GM12878 (cell line): ENCODE measurements around the gene ACADM. TPM values are rescaled to one million over a fixed set of nuclear protein-coding genes. Genes with fewer than 3 reads are reported as not detected.
"Not testable (repeated sequence)": the region's sequence is repeated elsewhere in the genome, so short reads cannot be mapped to it uniquely, and the experiment has no call there.

Source experiments
- ATAC-seq: fragments of 200-7000 bp; cut with Tn5 transposase; 3 replicates; pipeline ENCODE4 v1.9.1; 2020; ENCODE audit warnings: mild to moderate bottlenecking, moderate library complexity
- BruUV-seq: library from RNA; stranded (reverse); fragments of 400-500 nt; replicated peaks from 2 replicates; lab custom pipeline; 2021; lab: Mats Ljungman, UMichigan
- CTCF ChIA-PET: fragments of 300-600 bp; sonication (Branson Sonifier 250); formaldehyde crosslinking; extraction: SDS; loops from one replicate; lab custom pipeline; 2021; ENCODE audit warnings: inconsistent platforms; lab: Yijun Ruan, JAX
- POLR2A ChIA-PET: fragments of 350-600 bp; formaldehyde crosslinking; extraction: SDS; loops from one replicate; lab custom pipeline; 2021; ENCODE audit warnings: inconsistent platforms; lab: Charles Lee
- RAD21 ChIA-PET: fragments of 300-600 bp; sonication (Branson Sonifier 250); formaldehyde crosslinking; loops from one replicate; lab custom pipeline; 2023; ENCODE audit warnings: antibody characterized with exemption; ENCODE audit not compliant: unreplicated experiment; lab: Charles Lee
- SMC1A ChIA-PET: fragments of 300-600 bp; sonication (Branson Sonifier 250); formaldehyde crosslinking; loops from one replicate; lab custom pipeline; 2023; ENCODE audit not compliant: unreplicated experiment, uncharacterized antibody; lab: Charles Lee
- DNase-seq: peaks from one replicate; pipeline ENCODE4 v3.0.0-alpha.2; 2011; ENCODE audit warnings: low read depth, low spot score
- FAIRE-seq: peaks from 3 replicates; lab custom pipeline; 2011; peaks lifted over from hg19 to GRCh38; lab: Jason Lieb, UNC
- H2AFZ ChIP-seq: 2 replicates; pipeline ENCODE4 v1.6.0; 2011; ENCODE audit warnings: low read depth, low read length, control low read depth; ENCODE audit not compliant: control insufficient read depth
- H3K27ac ChIP-seq: 2 replicates; pipeline ENCODE4 v1.5.1; 2011; ENCODE audit warnings: control low read depth; ENCODE audit not compliant: control insufficient read depth, insufficient read depth
- H3K27me3 ChIP-seq, 2 experiments: replicated peaks in 1 of 2; 2 replicates each; pipeline versions ENCODE4 v1.6.0 to v1.6.1; 2011; ENCODE audit warnings: low read length in 1 of 2; ENCODE audit not compliant: control insufficient read depth in 2 of 2, insufficient read depth in 2 of 2
- H3K36me3 ChIP-seq, 2 experiments: 2 replicates each; pipeline ENCODE4 v1.5.1; 2011; ENCODE audit warnings: low read length in 1 of 2; ENCODE audit not compliant: control insufficient read depth in 2 of 2, insufficient read depth in 2 of 2
- H3K4me1 ChIP-seq: 2 replicates; pipeline ENCODE4 v1.6.1; 2011; ENCODE audit warnings: mild to moderate bottlenecking, low read length, moderate library complexity, mixed read lengths; ENCODE audit not compliant: control insufficient read depth, insufficient read depth
- H3K4me2 ChIP-seq: 2 replicates; pipeline ENCODE4 v1.6.0; 2011; ENCODE audit warnings: control low read depth; ENCODE audit not compliant: control insufficient read depth, insufficient read depth
- H3K4me3 ChIP-seq: fragments of 200-600 bp; sonication (generic); 2 replicates; pipeline ENCODE4 v1.5.1; 2016
- H3K79me2 ChIP-seq: 2 replicates; pipeline ENCODE4 v1.6.0; 2011; ENCODE audit warnings: low read length; ENCODE audit not compliant: control insufficient read depth, insufficient read depth
- H3K9ac ChIP-seq: 2 replicates; pipeline ENCODE4 v1.8.0; 2011; ENCODE audit warnings: low read length, control low read depth, mixed read lengths; ENCODE audit not compliant: control insufficient read depth, insufficient read depth
- H3K9me3 ChIP-seq: replicated peaks from 3 replicates; pipeline ENCODE4 v1.5.1; 2011; ENCODE audit warnings: mild to moderate bottlenecking, low read length; ENCODE audit not compliant: control insufficient read depth, insufficient read depth
- H4K20me1 ChIP-seq: 2 replicates; pipeline ENCODE4 v1.6.0; 2011; ENCODE audit not compliant: control insufficient read depth, insufficient read depth
- BCLAF1 ChIP-seq: fragments of 450-650 bp; IDR thresholded peaks from 2 replicates; pipeline ENCODE4 v1.6.1; 2017; ENCODE audit warnings: antibody characterized with exemption, mild to moderate bottlenecking, moderate library complexity
- CBX3 ChIP-seq: fragments of 200-600 bp; sonication (generic); IDR thresholded peaks from 2 replicates; pipeline ENCODE4 v1.6.1; 2016; ENCODE audit warnings: low read depth, borderline replicate concordance
- CREB1 ChIP-seq: IDR thresholded peaks from 2 replicates; pipeline ENCODE4 v1.6.1; 2012; ENCODE audit warnings: low read depth, mild to moderate bottlenecking, inconsistent platforms
- E4F1 ChIP-seq: fragments of 450-650 bp; IDR thresholded peaks from 2 replicates; pipeline ENCODE4 v1.6.1; 2018; ENCODE audit warnings: borderline replicate concordance, mild to moderate bottlenecking; ENCODE audit not compliant: partially characterized antibody
- ESRRA ChIP-seq: IDR thresholded peaks from 2 replicates; pipeline ENCODE4 v1.6.1; 2012; ENCODE audit warnings: mild to moderate bottlenecking, low read length, improper control_type of control experiment
- HDAC6 ChIP-seq: fragments of 200-600 bp; sonication (generic); IDR thresholded peaks from one replicate; pipeline ENCODE4 v1.8.0; 2017; ENCODE audit warnings: antibody characterized with exemption; ENCODE audit not compliant: unreplicated experiment
- NR2C1 ChIP-seq: fragments of 450-650 bp; IDR thresholded peaks from 2 replicates; pipeline ENCODE4 v1.6.1; 2017; ENCODE audit warnings: antibody characterized with exemption, mild to moderate bottlenecking, moderate library complexity
- RCOR1 ChIP-seq: conservative IDR thresholded peaks from 2 replicates; pipeline ENCODE4 v1.6.1; 2012; ENCODE audit warnings: low read depth, low read length, improper control_type of control experiment
- TARDBP ChIP-seq: IDR thresholded peaks from 2 replicates; pipeline ENCODE4 v1.6.1; 2016; ENCODE audit warnings: borderline replicate concordance
- TCF7 ChIP-seq: IDR thresholded peaks from 2 replicates; pipeline ENCODE4 v1.6.1; 2014; ENCODE audit warnings: antibody characterized with exemption, borderline replicate concordance
- YY1 ChIP-seq: IDR thresholded peaks from 2 replicates; pipeline ENCODE4 v1.6.1; 2011; ENCODE audit warnings: low read depth, mild to moderate bottlenecking, low read length
- ZBED1 ChIP-seq: IDR thresholded peaks from 2 replicates; pipeline ENCODE4 v1.6.1; 2016; ENCODE audit warnings: borderline replicate concordance
- WGBS: methylation state at CpG from one replicate; pipeline ENCODE4 v1.1.6; 2016; ENCODE audit warnings: low lambda C conversion rate; ENCODE audit not compliant: insufficient replicate concordance, insufficient coverage; ENCODE audit errors: missing lambda C conversion rate; 5-methylcytosine and 5-hydroxymethylcytosine counted together
- in situ Hi-C: fragments of 300-500 bp; cut with MboI; formaldehyde crosslinking; loops from 9 replicates; pipeline ENCODE4 v1.14.3; 2018; ENCODE audit warnings: mixed read lengths
- intact Hi-C: fragments of 100-400 bp; cut with micrococcal nuclease; formaldehyde crosslinking; loops from one replicate; pipeline ENCODE4 v1.14.2; 2022; ENCODE audit not compliant: unreplicated experiment
- polyA plus RNA-seq, 11 experiments: library from polyadenylated mRNA; depleted of rRNA in 4 of 11; unstranded in 6 of 11; stranded (reverse) in 5 of 11; fragments of >200 nt; fragmentation: Nextera tagmentation in 4 of 11; fragmentation: Illumina TruSeq in 1 of 11; extraction: Ambion mirVana in 4 of 11; extraction: Trizol in 1 of 11; gene quantifications; 1 replicate in 1 of 11; 2 replicates in 10 of 11; pipeline versions ENCODE4 v1.2.1 to v1.2.3, GENCODE V29; 2011 to 2016; ENCODE audit warnings: inconsistent platforms in 2 of 11, missing spikeins in 2 of 11, low read depth in 1 of 11
- total RNA-seq, 4 experiments: library from RNA; depleted of rRNA in 3 of 4; stranded (reverse); fragments of >200 nt in 3 of 4; fragmentation: Illumina TruSeq in 1 of 4; extraction: Trizol in 1 of 4; gene quantifications; 2 replicates each; pipeline versions ENCODE4 v1.2.1 to v1.2.3, GENCODE V29; 2013 to 2021

Gene ACADM
- total and polyA plus RNA-seq, 10 of the 15 experiments (the other 5 are each of a cell fraction or from before 2014, with no cell fraction given): 119 to 245 (median 204) TPM

GRCh38 chr1:75677443-75677842 lies 47.1 kb upstream of the ACADM start (continued):
- TF ChIP-seq BCLAF1: no peak
- TF ChIP-seq, all 136 proteins: peak for 0

GRCh38 chr1:75677964-75678363 lies 46.5 kb upstream of the ACADM start:
- H3K36me3 ChIP-seq, SMC1A ChIA-PET, H3K9me3 ChIP-seq, H3K27me3 ChIP-seq, H3K4me3 ChIP-seq, H2AFZ ChIP-seq, CTCF ChIA-PET, RAD21 ChIA-PET, H4K20me1 ChIP-seq, H3K4me1 ChIP-seq, H3K4me2 ChIP-seq, intact Hi-C loops, FAIRE-seq, BruUV-seq, H3K9ac ChIP-seq, H3K27ac ChIP-seq, DNase-seq, in situ Hi-C loops, ATAC-seq, H3K79me2 ChIP-seq, POLR2A ChIA-PET: not testable (repeated sequence)
- 45% methylated on average over 10 of the region's 10 CpGs for WGBS

GRCh38 chr1:75690547-75690946 lies 34.0 kb upstream of the ACADM start:
- H3K9ac ChIP-seq: no peak overlapping the region
- H3K36me3 ChIP-seq: no peaks in the 10 kb centered on the region
- no peak overlapping the region for H3K27ac ChIP-seq
- no peaks in the 10 kb centered on the region for H3K9me3 ChIP-seq
- no TSS peak for BruUV-seq
- intact Hi-C loops (no loop called here), in situ Hi-C loops (no loop called here)
- H2AFZ ChIP-seq: no peak overlapping the region
- no peaks in the 10 kb centered on the region for H3K27me3 ChIP-seq
- ChIA-PET POLR2A (no interaction called here), CTCF (no interaction called here), RAD21 (no interaction called here), SMC1A (no interaction called here)
- H4K20me1 ChIP-seq: no peaks in the 10 kb centered on the region
- no peak overlapping the region for H3K4me2 ChIP-seq
- H3K4me1 ChIP-seq: no peaks in the 10 kb centered on the region
- DNase-seq (no peak), FAIRE-seq (no peak), ATAC-seq (no peak)
- H3K4me3 ChIP-seq: no peak overlapping the region
- no peaks in the 10 kb centered on the region for H3K79me2 ChIP-seq
- TF ChIP-seq TARDBP (no peak), ZBED1 (no peak), RCOR1 (no peak), TCF7 (no peak), ESRRA (no peak), HDAC6 (no peak), CREB1 (no peak), YY1 (no peak), E4F1 (no peak), CBX3 (no peak), NR2C1 (no peak)
